Stimulated activated CD8-positive, alpha-beta memory T cell treated with anti-CD3 and anti-CD28 coated beads, Interleukin-15, amount 100 ng/mL, for 1 hour (primary cell): Measurements from ENCODE around the gene SUGCT.
A peak's percentile ranks its signal among the peaks of the same experiment; 100 is the strongest.
"Not testable (repeated sequence)": the region's sequence is repeated elsewhere in the genome, so short reads cannot be mapped to it uniquely, and the experiment has no call there.

ENCODE experiments used
- DNase-seq: peaks from one replicate; pipeline ENCODE4 v3.0.0-alpha.2; 2020; ENCODE audit warnings: low read depth

Gene SUGCT

DNA sequence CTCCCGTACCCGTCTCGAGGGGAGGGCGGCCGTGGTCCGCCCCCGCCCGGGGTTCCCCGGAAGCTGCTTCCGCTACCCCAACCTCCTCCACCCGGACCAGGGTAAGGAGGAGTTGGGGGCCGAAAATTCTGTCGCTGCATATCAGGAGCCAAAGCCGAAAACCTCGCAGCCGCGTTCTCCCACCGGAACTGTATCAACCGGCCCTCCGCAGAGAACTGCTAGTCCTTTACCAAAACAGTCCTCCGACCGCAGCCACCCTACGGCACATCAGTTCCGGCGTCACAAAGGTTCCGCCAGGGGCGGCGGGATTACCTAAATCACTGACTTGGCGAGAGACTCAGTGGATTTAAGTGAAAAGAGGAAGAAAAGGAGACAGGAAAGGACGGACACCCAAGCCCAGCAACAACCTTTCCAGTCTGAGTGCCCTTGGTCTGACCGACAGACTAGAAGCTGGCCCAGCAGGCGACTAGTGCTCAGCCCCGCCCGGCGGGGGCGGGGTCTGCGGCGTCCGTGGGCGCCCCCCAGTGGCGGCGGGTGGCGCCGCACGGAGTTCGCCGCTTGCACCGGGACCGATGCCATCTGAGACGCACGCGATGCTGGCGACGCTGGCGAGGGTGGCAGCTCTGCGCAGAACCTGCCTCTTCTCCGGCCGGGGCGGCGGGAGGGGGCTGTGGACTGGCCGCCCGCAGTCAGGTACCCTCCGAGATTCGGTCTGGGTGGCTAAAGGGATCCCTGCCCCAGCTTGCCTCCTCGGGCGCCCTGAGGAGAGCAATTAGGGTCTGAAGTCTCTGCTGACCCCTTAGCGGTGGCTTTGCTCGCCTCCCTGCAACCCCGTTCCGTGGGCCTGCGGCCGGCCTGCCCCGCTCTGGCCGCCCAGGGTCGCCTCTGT lies at the start of gene SUGCT, which contains the start of gene MPLKIP:
Gene SUGCT (plus strand): TSS at position 578 of the 889 bp plus-strand sequence.
Gene MPLKIP (minus strand): TSS at position 195 of the 889 bp plus-strand sequence. CDS start 55 bp downstream, at position 140.
- DNase-seq = peak; percentile 78

DNA sequence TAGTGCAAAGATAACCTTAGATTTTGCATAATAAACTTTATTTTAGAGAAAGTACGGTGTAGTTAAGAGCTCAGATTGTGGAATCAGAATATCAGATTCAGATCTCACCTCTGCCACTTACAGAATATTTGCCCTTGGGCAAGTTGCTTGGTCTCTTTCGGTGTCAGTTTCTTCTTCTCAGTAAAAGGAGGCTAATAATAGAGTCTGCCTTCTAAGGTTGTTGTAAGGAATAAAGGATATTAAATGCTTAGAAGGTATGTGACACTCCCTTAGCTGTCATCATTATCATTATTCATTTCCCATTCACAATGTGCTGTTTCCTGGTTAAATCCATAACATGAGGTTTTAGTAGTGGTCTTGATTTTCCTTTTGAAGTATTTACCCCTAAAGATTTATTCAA lies 42.6 kb upstream of the SUGCT start:
- DNase-seq = no peak

DNA sequence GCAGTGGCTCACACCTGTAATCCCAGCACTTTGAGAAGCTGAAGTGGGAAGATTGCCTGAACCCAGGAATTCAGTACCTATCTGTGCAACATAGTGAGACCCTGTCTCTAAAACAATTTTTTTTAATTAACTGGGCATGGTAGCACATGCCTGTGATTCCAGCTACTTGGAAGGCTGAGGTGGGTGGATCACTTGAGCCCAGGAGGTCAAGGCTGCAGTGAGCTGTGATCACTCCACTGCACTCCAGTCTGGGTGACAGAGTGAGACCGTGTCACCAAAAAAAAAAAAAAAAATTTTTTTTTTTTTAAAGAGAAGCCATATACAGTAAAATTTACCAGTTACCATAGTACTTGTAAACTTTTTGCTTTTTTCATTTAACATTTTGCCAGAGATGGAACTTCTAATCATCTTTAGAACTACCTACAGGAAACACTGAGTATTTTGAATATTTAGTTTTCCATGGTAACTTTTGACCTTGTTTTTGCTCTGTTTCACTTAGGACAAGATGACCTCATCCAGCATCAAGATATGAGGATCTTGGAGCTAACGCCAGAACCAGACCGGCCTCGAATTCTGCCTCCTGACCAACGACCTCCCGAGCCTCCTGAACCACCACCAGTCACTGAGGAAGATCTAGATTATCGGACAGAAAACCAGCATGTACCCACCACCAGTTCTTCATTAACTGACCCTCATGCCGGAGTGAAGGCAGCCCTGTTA lies 41.0 kb upstream of the SUGCT start:
- DNase-seq = no peak

DNA sequence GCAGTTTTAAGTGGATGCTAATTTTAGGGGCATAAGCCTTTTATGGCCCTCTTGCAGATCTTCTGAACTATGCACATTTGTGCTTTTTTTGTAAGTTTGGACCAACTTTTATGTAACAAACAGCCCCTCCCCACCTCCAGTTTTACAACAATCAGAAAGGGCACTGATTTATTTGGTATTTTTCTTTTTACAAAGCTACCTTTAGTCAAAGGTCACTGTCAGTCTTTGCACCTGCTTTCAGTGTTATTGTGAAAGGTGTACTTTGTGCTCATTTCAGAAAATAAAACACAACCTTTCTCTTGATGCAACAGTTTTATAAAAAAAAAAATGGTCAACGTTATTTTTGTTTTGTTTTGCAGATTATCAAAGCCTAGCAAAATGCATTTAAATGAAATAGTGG lies 39.6 kb upstream of the SUGCT start:
- no peak for DNase-seq

DNA sequence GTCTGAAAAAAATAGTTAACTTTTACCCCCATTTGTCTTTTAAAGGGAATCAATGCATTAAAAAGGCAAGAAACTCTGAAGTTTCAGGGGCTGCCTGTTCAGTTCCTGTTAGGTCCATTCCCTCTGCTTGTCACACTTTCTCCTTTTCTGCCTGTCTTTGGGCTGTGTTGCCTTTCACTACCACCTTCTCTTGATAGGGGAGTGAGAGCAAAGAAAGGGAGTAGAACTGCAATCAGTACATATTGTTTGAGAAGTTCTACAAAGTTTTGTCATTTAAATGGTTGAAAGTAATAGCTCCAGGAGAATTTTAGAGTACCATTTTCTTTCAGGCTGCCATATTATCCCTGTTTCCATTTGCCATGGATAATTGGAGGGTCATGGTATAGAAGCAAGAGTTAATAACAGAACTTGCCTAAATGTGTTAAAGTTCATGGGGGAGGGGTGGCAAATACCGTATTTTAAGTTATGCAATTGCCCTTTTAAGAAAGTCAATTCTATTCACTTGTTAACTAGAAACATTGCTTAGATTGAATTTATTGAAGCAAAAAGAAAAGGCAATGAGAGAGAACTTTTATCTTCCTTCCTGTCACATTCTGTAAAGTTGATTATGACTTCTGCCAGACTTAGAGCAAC lies 39.0 kb upstream of the SUGCT start:
- DNase-seq = no peak

DNA sequence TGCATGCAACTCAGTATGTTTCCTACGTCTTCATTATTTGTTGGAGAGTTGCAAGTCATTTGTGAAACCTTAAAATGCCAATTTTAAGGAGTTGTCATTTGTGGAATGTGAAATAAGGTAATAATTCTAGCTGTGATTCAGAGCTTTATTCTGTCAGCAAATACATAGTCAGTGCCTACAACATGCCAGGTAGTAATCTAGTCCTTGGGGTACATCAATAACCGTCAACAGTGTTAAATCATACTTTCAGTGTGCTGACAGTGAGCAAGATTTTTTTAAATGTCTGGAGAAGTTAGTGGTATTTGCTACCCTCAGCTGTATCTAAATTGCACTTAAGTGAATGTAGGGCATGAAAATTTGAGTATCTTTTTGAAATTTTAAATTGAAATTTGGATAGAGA lies 37.1 kb upstream of the SUGCT start:
- no peak for DNase-seq

DNA sequence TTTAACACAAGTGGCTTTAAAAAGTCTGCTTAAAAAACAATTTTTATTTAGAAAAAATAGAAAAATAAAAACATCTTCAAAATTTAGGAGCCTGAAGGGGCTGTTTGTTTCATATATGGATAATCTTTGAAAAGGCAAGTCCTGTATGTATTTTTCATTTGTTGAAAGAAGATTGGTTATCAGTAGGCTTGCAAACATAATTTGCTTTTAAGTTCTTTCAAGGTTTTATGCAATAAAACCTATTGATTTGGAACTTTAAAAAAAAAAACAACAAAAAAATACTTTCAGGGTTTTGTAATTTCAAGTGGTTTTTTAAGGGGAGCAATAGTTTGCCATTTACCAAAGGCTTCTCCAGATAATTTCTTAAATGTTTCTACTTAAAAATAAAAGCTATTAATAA lies 36.0 kb upstream of the SUGCT start:
- DNase-seq = no peak

DNA sequence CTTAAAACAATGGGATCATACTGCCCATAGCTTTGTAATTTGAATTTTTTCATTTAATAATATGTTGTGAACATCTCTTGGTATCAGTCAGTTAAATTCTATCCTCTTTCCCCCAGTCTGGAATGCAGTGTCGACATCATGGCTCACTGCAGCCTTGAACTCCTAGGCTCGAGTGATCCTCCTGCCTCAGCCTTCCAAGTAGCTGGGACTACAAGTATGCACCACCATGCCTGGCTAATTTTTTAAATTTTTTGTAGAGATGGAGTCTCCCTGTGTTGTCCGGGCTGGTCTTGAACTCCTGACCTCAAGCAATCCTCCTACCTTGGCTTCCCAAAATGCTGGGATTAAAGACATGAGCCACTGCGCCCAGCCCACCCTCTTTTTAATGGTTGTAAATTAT lies 35.0 kb upstream of the SUGCT start:
- no peak for DNase-seq

DNA sequence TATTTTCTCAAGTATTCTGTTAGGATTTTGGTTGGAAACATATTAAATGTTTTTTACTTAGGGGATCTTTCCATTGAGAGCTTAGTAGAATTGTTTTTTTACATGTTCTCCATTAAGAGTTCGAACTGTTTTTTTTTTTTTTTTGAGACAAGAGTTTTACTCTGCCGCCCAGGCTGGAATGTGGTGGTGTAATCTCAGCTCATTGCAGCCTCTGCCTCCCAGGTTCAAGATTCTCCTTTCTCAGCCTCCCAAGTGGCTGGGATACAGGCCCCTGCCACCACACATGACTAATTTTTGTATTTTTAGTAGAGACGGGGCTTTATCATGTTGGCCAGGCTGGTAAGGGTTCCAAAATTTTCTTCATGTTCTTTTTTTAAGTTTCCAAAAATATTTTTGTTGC lies 33.6 kb upstream of the SUGCT start:
- no peak for DNase-seq

DNA sequence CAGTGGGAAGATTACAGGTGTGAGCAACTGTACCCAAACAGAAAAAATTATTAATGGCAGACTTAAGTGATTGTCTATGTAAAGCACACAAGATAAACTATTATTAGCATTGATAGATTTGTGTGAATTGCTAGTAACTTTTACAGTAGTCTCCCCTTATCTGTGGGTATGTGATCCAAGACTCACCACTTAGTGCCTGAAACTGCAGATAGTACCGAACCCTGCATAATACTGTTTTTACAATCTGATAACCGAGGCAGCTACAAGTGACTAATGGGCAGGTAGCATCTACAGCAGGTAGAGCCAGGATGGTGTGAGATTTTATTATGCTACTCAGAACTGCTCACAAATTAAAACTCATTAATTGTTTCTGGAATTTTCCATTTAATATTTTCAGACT lies 31.9 kb upstream of the SUGCT start:
- no peak for DNase-seq

DNA sequence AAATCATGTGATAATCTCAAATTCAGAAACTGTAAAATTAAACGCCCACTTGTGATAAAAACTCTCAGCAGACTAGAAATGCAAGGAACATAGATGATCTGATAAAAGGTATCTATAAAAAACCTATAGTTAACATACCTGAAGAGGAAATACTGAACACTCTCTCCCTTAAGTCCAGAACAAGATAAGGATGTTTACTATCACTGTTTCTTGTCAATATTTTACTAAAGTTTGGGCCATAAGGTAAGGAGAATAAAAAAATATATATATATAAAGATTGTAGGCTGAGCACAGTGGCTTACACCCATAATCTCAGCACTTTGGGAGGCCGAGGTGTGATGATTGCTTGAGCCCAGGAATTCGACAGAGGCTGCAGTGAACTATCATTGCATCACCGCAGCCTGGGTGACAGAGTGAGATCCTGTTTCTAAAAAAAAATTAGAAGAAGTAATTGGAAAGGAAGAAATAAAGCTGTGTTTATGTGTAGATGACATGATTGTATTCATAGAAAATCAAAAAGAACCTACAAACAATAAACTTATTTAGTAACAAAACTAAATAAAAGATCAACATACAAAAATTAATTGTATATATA lies 28.8 kb upstream of the SUGCT start:
- no peak for DNase-seq

DNA sequence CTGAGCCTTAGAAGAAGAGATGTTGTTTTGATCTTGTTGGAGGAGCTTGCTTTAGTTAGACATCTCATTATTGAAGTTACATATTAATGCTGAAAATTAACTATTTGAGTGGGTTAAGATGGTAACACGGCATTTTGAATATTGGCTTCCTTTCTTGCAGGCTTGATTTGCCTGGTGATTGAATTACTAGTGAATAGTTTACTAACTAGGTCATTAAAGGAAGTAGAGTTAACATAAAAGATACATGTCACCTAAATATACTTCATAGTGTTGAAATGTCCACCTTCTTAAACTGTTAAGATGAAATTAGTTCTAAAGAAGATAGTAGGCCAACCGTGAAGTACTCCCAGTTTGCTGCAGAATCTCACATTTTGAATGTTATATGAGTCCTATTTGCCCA lies 18.9 kb upstream of the SUGCT start:
- no peak for DNase-seq

DNA sequence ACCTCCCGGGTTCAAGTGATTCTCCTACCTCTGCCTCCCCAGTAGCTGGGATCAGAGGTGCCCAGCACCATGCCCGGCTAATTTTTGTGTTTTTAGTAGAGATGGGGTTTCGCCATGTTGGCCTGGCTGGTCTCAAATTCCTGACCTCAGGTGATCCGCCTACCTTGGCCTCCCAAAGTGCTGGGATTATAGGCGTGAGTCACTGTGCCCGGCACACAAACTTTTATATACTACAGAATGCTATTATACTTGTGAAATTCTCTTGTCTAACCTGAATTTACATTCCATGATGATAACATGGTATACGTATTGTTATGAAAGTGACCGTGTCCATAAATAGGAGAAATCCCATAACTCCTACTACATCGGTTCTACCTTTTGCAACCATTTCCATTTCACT lies 17.6 kb upstream of the SUGCT start:
- not testable (repeated sequence) for DNase-seq

DNA sequence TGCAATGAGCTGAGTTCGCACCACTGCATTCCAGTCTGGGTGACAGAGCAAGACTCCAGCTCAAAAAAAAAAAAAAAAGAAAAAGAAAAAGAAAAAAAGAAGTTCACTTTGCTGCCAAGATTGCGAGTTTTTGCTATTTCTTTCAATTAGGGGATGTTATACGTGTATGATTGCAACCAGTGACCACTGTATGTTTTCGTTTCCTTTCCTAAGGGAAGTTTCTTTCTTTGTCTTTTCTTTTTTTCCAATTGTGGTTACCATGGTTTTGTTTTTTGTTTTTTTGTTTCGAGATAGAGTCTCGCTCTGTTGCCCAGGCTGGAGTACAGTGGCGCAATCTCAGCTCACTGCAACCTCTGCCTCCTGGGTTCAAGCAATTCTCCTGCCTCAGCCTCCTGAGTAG lies 16.6 kb upstream of the SUGCT start:
- DNase-seq = not testable (repeated sequence)

DNA sequence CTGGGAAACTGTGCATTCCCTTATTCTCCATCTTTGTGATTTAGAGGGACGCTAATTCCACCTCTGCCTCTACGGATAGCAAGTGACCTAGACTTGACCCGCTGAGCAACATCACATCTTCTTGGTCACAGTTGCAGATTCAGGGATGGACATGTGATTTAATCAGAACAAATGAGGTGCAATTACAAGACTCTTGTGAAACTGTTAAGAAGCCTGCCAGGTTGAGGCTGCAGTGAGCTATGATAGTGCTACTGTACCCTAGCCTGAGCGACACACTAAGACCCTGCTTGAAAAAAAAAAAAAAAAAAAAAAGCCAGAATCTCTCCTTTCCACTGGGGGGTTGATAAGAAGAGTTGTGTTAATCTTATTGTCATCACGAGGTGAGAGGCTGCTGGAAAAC lies 14.8 kb upstream of the SUGCT start:
- no peak for DNase-seq

DNA sequence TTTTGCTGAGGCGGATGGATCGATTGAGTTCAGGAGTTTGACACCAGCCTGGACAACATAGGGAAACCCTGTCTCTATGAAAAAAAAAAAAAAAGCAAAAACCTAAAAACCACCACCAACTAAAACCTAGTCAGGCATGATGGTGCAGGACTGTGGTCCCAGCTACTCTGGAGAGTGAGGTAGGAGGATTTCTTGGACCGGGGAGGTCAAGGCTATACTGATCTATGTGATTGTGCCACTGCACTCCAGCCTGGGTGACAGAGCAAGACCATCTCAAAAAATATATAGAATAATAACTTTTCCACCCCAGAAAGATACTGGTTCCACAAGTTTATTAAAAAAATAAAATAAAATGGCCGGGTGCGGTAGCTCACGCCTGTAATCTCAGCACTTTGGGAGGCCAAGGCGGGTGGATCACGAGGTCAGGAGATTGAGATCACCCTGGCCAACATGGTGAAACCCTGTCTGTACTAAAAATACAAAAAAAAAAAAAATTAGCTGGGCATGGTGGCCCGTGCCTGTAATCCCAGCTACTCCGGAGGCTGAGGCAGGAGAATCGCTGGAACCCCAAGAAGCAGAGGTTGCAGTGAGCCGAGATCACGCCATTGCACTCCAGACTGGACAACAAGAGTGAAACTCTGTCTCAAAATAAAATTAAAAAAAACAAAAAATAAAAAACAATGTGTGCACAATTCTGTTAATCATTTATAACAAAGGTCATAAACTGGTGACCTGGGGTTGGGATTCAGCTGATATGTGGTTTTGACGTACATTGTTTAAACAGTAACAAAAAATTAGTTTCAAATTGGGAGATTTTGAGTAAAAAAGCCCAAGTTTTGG lies 12.5 kb upstream of the SUGCT start:
- not testable (repeated sequence) for DNase-seq

DNA sequence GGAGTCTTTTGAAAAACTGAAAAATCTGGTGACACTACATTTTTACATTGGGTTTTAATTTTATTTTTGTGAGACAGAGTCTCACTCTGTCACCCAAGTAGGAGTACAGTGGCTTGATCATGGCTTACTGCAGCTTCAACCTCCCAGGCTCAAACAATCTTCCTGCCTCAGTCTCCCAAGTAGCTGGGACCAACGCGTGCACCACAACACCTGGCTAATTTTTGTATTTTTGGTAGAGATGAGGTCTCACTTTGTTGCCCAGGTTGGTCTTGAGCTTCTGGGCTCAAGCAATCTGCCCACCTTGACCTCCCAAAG lies 11.9 kb upstream of the SUGCT start:
- no peak for DNase-seq

DNA sequence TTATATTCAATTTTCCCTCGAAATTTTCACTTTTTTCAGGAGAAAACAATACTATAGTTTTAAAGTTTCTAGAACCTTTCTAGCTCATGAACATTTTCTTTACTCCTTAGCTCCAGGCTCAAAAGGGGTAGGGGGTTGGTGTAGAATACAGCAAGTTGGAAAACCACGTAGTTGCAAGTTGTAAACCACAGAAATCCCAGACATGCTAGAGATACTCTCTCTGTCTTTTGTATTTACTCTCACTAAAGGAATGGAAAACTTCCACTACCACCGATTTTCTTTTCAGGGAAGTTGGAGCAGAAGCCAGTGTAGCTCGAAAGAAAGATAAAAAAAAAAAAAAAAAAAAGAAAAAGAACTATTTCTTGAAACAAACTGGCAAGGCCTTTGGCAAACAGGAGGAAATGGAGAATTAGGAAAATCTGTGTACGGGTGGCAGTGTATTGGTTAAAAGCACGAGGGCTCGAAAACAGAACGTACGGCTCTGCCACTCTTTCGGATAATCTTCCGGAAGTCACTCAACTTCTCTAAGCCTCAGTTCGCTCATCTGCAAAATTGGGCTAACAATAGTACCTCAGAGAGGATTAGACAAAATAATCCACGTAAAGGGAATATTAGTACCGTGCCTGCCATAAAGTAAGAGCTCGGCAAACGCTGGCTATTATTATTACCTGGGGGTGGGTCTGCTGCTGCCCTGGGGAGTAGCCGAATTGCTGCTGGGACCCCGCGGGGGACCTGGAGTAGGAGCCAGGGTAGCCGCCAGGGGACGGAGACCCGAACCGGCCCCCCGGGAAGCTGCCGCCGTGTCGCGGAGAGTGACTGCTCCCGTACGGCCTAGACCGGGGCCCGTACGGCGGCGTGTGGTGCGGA lies 1.0 kb upstream of the SUGCT start:
- DNase-seq = no peak

DNA sequence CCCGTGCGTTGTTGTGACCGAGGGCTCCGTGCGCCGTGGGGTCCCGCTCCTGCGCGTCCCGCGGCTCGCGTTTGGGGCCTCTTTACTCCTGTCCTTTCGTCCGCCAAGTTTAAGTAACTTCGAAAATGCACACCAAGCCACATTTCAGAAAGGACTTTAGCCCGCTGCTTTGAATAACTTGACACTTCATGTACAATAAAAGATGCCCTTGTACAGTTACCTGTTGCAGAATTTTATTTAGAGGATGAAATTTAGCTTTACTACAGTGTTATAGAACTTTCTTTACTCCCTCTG lies 459 bp downstream of the SUGCT start:
- no peak for DNase-seq

DNA sequence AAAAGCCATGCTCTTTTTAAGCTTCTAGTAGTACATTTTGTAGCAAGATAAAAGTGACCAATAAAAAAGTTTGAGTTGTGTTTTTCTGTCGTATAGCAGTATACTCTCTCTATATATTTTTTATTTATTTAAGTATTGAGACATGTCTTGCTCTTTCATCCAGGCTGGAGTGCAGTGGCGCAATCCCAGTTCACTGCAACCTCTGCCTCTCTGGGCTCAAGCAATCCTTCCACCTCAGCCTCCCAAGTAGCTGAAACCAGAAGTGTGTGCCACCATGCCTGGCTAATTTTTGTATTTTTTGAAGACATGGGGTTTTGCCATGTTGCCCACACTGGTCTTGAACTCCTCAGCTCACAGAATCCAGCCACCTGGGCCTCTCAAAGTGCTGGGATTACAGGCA lies 2.8 kb downstream of the SUGCT start:
- no peak for DNase-seq

DNA sequence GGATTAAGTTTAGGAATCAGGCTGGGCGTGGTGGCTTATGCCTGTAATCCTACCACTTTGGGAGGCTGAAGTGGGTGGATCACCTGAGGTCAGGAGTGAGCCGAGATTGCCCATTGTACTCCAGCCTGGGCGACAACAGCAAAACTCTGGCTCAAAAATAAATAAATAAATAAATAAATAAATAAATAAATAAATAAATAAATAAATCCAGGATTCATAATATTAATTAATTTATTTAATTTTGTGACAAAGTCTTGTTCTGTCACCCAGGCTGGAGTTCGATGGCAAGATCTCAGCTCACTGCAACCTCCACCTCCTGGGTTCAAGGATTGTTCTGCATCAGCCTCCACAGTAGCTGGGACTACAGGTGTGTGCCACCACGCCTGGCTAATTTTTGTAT lies 4.2 kb downstream of the SUGCT start:
- no peak for DNase-seq
